OCI-LY7 (cell line): Measurements from ENCODE around the gene OR51B6. TPM values are rescaled to one million over a fixed set of nuclear protein-coding genes. Genes with fewer than 3 reads are reported as not detected.
"Not testable (repeated sequence)": the region's sequence is repeated elsewhere in the genome, so short reads cannot be mapped to it uniquely, and the experiment has no call there.

Experiments
- BruUV-seq: library from RNA; stranded (reverse); fragments of 400-500 nt; replicated peaks from 2 replicates; lab custom pipeline; 2021; lab: Mats Ljungman, UMichigan
- CTCF ChIA-PET: fragments of 300-600 bp; sonication (Branson Sonifier 250); formaldehyde crosslinking; loops from one replicate; lab custom pipeline; 2022; ENCODE audit warnings: antibody characterized with exemption; ENCODE audit not compliant: unreplicated experiment; lab: Charles Lee
- POLR2A ChIA-PET: fragments of 300-600 bp; sonication (Branson Sonifier 250); formaldehyde crosslinking; loops from one replicate; lab custom pipeline; 2022; ENCODE audit warnings: antibody characterized with exemption; lab: Charles Lee
- DNase-seq: peaks from one replicate; pipeline ENCODE4 v3.0.0-alpha.2; 2015; ENCODE audit warnings: low spot score
- H2AFZ ChIP-seq: fragments of 200-600 bp; sonication (generic), shearing (Covaris generic); 2 replicates; pipeline ENCODE4 v1.6.1; 2014; ENCODE audit warnings: mild to moderate bottlenecking, antibody characterized with exemption, low read length, moderate library complexity
- H3K27ac ChIP-seq: fragments of 200-600 bp; sonication (generic); 2 replicates; pipeline ENCODE4 v1.5.1; 2014; ENCODE audit warnings: mixed run types, low read depth, mild to moderate bottlenecking, moderate library complexity, low read length, inconsistent platforms; ENCODE audit not compliant: poor library complexity, severe bottlenecking
- H3K36me3 ChIP-seq: fragments of 200-600 bp; sonication (generic); 2 replicates; pipeline ENCODE4 v1.6.1; 2014; ENCODE audit warnings: mild to moderate bottlenecking, antibody characterized with exemption, low read length, moderate library complexity, mixed read lengths; ENCODE audit not compliant: insufficient read depth
- H3K4me1 ChIP-seq: fragments of 200-600 bp; sonication (generic); 2 replicates; pipeline ENCODE4 v1.5.1; 2014; ENCODE audit warnings: mild to moderate bottlenecking, low read length; ENCODE audit not compliant: insufficient read depth, poor library complexity, severe bottlenecking
- H3K4me2 ChIP-seq: fragments of 200-600 bp; sonication (generic); 2 replicates; pipeline ENCODE4 v1.6.1; 2014; ENCODE audit warnings: mild to moderate bottlenecking, low read length
- H3K4me3 ChIP-seq: fragments of 200-600 bp; sonication (generic); 2 replicates; pipeline ENCODE4 v1.5.1; 2014; ENCODE audit warnings: mild to moderate bottlenecking, low read depth, low read length; ENCODE audit not compliant: poor library complexity, severe bottlenecking
- H3K79me2 ChIP-seq: fragments of 200-600 bp; sonication (generic); 2 replicates; pipeline ENCODE4 v1.6.1; 2016; ENCODE audit warnings: low read depth, mild to moderate bottlenecking, low read length, moderate library complexity, mixed read lengths; ENCODE audit not compliant: insufficient read depth
- H3K9me2 ChIP-seq: fragments of 200-600 bp; sonication (generic); 2 replicates; pipeline ENCODE4 v1.6.1; 2016; ENCODE audit warnings: mild to moderate bottlenecking, low read length, mixed read lengths; ENCODE audit not compliant: insufficient read depth
- H3K9me3 ChIP-seq: fragments of 200-600 bp; sonication (generic); 2 replicates; pipeline ENCODE4 v1.6.1; 2014; ENCODE audit warnings: mild to moderate bottlenecking, mixed run types, low read length, mixed read lengths
- H4K20me1 ChIP-seq: fragments of 200-600 bp; sonication (generic); 2 replicates; pipeline ENCODE4 v1.6.1; 2014; ENCODE audit warnings: mild to moderate bottlenecking, antibody characterized with exemption, low read length, moderate library complexity, mixed read lengths; ENCODE audit not compliant: insufficient read depth
- EZH2phosphoT487 ChIP-seq: fragments of 200-600 bp; sonication (generic); IDR thresholded peaks from 2 replicates; pipeline ENCODE4 v1.6.1; 2018; ENCODE audit warnings: low read depth, borderline replicate concordance, mild to moderate bottlenecking, mixed run types, antibody characterized with exemption, low read length, moderate library complexity, mixed read lengths
- intact Hi-C: fragments of 100-400 bp; cut with micrococcal nuclease; formaldehyde crosslinking; loops from one replicate; pipeline ENCODE4 v1.10.0; 2022; ENCODE audit not compliant: unreplicated experiment
- total RNA-seq, 2 experiments: library from RNA; depleted of rRNA in 1 of 2; stranded (reverse); fragments of >200 nt in 1 of 2; shearing (Covaris generic) in 1 of 2; gene quantifications; 2 replicates each; pipeline ENCODE4 v1.2.3, GENCODE V29; 2014 to 2022
- TF ChIP-seq, protein P1 (sequence below): fragments of 200-600 bp; sonication (generic); conservative IDR thresholded peaks from 2 replicates; pipeline ENCODE4 v1.5.1; 2014; ENCODE audit warnings: mild to moderate bottlenecking, antibody characterized with exemption, low read length, moderate library complexity, mixed read lengths

Gene OR51B6
- total RNA-seq, 2 experiments from 2014 or later = not detected

DNA sequence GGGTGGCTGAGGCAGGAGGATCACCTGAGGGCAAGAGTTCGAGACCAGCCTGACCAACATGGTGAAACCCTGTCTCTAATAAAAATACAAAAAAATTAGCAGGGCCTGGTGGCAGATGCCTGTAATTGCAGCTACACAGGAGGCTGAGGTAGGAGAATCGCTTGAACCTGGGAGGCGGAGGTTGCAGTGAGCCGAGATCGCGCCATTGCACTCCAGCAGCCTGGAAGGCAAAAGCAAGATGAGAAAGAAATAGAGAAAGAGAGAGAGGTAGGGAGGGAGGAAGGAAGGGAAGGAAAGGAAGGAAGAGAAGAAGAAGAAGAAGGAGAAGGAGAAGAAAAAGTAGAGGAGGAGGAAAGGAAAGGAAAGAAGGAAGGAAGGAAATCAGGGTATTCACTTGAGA lies 15.1 kb downstream of the OR51B6 start:
- POLR2A ChIA-PET, H2AFZ ChIP-seq, H3K4me3 ChIP-seq, H3K27ac ChIP-seq, H3K9me3 ChIP-seq, H3K79me2 ChIP-seq, BruUV-seq, intact Hi-C loops, CTCF ChIA-PET, H3K4me2 ChIP-seq, DNase-seq, H3K36me3 ChIP-seq, H3K4me1 ChIP-seq, H4K20me1 ChIP-seq, H3K9me2 ChIP-seq: not testable (repeated sequence)
- TF ChIP-seq, protein P1, sequence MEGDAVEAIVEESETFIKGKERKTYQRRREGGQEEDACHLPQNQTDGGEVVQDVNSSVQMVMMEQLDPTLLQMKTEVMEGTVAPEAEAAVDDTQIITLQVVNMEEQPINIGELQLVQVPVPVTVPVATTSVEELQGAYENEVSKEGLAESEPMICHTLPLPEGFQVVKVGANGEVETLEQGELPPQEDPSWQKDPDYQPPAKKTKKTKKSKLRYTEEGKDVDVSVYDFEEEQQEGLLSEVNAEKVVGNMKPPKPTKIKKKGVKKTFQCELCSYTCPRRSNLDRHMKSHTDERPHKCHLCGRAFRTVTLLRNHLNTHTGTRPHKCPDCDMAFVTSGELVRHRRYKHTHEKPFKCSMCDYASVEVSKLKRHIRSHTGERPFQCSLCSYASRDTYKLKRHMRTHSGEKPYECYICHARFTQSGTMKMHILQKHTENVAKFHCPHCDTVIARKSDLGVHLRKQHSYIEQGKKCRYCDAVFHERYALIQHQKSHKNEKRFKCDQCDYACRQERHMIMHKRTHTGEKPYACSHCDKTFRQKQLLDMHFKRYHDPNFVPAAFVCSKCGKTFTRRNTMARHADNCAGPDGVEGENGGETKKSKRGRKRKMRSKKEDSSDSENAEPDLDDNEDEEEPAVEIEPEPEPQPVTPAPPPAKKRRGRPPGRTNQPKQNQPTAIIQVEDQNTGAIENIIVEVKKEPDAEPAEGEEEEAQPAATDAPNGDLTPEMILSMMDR = 0 out of 2 replicates have a peak, but pooled peaks have one; percentile 14

DNA sequence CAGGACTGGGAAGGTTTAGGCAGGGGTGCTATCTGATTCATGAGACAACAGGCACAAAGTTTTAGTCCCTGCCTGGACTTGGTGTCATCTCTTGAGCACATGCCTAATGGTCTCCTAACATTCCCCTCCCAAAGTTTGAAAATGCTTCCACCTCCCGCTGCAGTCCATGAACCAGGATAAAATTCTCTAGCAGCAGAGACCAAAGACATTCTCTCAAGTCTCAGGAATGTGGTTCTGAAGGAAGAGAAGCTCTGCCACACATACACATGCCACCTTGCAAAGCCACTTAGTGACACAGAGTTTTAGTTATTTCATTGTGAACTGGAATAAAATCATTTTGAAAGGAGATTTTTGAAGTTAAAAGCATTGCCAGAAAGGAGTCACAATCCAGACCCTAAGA lies 15.5 kb downstream of the OR51B6 start:
- H3K9me3 ChIP-seq = no peaks in the 10 kb centered on the region
- no peak for DNase-seq
- BruUV-seq = no TSS peak
- CTCF ChIA-PET = no interaction called here
- no peaks in the 10 kb centered on the region for H3K4me1 ChIP-seq
- no peak overlapping the region for H2AFZ ChIP-seq
- H4K20me1 ChIP-seq = no peaks in the 10 kb centered on the region
- no peak overlapping the region for H3K4me2 ChIP-seq
- no peaks in the 10 kb centered on the region for H3K79me2 ChIP-seq
- no peak overlapping the region for H3K4me3 ChIP-seq
- no peak overlapping the region for H3K27ac ChIP-seq
- H3K36me3 ChIP-seq = no peaks in the 10 kb centered on the region
- H3K9me2 ChIP-seq = no peaks in the 10 kb centered on the region
- TF ChIP-seq, protein P1 = no peak
- no peak for TF ChIP-seq EZH2phosphoT487
- POLR2A ChIA-PET = no interaction called here
- intact Hi-C loops = no loop called here

DNA sequence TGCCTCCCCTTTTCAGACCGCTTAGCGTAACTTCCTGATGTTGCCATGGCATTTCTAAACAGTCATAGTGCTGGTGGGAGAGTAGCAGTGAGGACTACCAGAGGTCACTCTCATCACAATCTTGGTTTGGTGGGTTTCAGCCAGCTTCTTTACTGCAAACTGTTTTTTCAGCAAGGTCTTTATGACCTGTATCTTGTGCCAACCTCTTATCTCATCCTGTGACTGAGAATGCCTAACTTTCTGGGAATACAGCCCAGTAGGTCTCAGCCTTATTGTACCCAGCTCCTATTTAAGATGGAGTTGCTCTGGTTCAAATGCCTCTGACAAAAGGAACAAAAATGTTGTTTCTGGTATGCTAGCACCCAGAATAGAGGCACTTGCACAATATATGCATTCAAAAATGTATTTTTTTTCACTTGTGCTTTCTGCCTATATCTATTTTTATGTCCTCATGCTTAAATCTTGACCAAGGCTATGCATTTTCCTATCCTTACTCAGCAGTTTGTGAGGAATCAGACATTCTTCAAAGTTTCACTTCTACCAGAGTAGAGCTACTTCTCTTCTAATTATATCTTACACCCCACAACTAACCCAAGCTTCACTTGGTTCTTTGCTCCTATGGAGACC lies 16.3 kb downstream of the OR51B6 start:
- no peak overlapping the region for H3K27ac ChIP-seq
- TF ChIP-seq, protein P1 = no peak
- TF ChIP-seq EZH2phosphoT487 = no peak
- CTCF ChIA-PET = no interaction called here
- H3K4me1 ChIP-seq = no peaks in the 10 kb centered on the region
- no peak overlapping the region for H3K4me2 ChIP-seq
- no peak for DNase-seq
- H3K4me3 ChIP-seq = no peak overlapping the region
- no peaks in the 10 kb centered on the region for H3K79me2 ChIP-seq
- no peaks in the 10 kb centered on the region for H3K9me2 ChIP-seq
- no peaks in the 10 kb centered on the region for H3K36me3 ChIP-seq
- POLR2A ChIA-PET = interaction anchor here (0.6 kb wide), 1 partner anchor 15 kb away, joined by 3 read pairs; no protein-coding TSS in a partner anchor
- H3K9me3 ChIP-seq = no peaks in the 10 kb centered on the region
- BruUV-seq = no TSS peak
- intact Hi-C loops = no loop called here
- no peaks in the 10 kb centered on the region for H4K20me1 ChIP-seq
- H2AFZ ChIP-seq = no peak overlapping the region
